ENCODE data around the gene DOK6. TPM values are rescaled to one million over a fixed set of nuclear protein-coding genes. Genes with fewer than 3 reads are reported as not detected.
A peak's percentile ranks its signal among the peaks of the same experiment; 100 is the strongest.
"Not testable (repeated sequence)": the region's sequence is repeated elsewhere in the genome, so short reads cannot be mapped to it uniquely, and the experiment has no call there.

Gene DOK6
- total RNA-seq, 1 donor from 2014 or later, result not detected

- no peak for DNase-seq (ENCODE audit: low read depth)
Measured at GRCh38 chr18:69790649-69791048, 390.0 kb downstream of the DOK6 start.

- no peak for DNase-seq (ENCODE audit: low read depth)
Measured at GRCh38 chr18:69795791-69796190, 395.1 kb downstream of the DOK6 start.

GRCh38 chr18:69804776-69805501 lies 404.3 kb downstream of the DOK6 start:
- no peak for DNase-seq (ENCODE audit: low read depth)

DNA sequence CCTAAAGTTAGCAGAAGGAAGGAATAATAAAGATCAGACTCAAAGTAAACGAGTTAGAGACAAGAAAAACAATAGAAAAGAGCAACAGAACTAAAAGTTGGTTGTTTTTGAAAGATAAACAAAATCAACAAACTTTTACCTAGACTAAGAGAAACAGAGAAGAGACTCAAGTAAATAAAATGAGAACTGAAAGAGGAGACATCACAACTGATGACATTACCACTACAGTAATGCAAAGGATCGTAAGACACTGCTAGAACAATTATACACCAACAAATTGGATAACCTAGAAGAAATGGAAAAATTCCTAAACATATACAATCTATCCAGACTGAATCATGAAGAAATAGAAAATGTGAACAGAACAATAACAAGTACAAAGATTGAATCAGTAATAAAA lies 407.7 kb downstream of the DOK6 start:
- DNase-seq (ENCODE audit: low read depth), result no peak

DNA sequence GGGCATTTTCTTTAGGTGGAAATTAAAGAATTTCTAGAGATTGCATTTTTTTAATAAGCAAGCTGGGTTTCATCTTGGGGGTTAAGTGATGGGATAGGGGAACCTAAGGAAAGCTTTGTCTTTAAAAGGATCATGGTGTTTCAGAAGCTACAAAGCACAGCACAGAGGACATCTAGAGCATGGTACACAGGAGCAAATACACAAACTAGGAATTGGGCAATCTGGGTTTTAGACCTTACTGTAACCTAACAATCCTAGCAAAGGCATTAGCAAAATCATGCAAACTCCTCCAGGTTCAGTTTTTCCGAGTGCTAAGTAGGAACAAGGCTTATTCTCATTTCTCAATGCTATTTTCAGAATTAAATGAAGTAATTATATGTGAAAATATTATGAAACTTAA lies 412.9 kb downstream of the DOK6 start:
- no peak for DNase-seq (ENCODE audit: low read depth)

GRCh38 chr18:69814861-69815385 lies 414.2 kb downstream of the DOK6 start:
- DNase-seq (ENCODE audit: low read depth), result no peak

- peak; percentile 74 for DNase-seq (ENCODE audit: low read depth)
Measured at GRCh38 chr18:69817335-69817940, 416.8 kb downstream of the DOK6 start.

DNA sequence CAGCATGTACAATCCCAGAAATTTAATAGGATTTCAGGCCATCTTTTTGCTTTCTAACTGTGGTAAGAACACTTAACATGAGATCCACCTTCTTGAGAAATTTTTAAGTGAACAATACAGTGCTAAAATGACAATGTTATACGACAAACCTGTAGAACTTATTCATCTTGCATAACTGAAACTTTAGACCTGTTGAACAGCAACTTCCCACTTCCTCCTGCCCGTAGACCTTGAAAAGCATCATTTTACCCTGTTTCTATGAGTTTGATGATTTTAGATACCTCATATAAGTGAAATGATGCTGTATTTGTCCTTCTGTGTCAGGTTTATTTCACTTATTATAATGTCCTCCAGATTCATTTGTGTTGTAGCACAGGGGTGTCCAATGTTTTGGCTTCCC lies 418.8 kb downstream of the DOK6 start:
- no peak for DNase-seq (ENCODE audit: low read depth)

DNA sequence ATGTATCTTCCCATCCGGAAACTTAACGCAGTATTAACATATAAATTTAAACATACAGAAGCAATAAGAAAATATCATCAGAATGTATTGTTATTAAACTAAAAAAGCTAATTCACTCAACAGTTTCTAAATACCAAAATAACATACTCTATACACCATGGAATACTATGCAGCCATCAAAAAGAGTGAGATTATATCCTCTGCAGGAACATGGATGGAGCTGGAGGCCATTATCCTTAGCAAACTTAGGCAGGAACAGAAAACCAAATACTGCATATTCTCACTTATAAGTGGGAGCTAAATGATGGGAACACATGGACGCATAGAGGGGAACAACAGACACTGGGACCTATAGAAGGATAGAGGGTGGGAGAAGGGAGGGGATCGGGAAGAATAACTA lies 419.9 kb downstream of the DOK6 start:
- no peak for DNase-seq (ENCODE audit: low read depth)

- DNase-seq (ENCODE audit: low read depth), result no peak
Measured at GRCh38 chr18:69830189-69830588, 429.5 kb downstream of the DOK6 start.

DNA sequence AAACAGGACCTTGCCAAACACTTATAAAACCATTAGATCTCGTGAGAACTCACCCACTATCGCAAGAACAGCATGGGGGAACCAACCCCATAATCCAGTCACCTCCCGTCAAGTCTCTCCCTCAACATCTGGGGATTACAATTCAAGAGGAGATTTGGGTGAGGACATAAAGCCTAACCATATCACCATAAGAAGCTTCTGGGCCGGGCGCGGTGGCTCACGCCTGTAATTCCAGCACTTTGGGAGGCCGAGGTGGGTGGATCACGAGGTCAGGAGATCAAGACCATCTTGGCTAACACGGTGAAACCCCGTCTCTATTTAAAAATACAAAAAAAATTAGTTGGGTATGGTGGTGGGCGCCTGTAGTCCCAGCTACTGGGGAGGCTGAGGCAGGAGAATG lies 434.3 kb downstream of the DOK6 start:
- DNase-seq (ENCODE audit: low read depth), result not testable (repeated sequence)

GRCh38 chr18:69838003-69838402 lies 437.3 kb downstream of the DOK6 start:
- DNase-seq (ENCODE audit: low read depth), result no peak

GRCh38 chr18:69838620-69839411 lies 438.1 kb downstream of the DOK6 start:
- DNase-seq (ENCODE audit: low read depth), result no peak

GRCh38 chr18:69839497-69839896 lies 438.8 kb downstream of the DOK6 start:
- no peak for DNase-seq (ENCODE audit: low read depth)

- DNase-seq (ENCODE audit: low read depth), result peak; percentile 45
Measured at GRCh38 chr18:69840001-69840400, 439.3 kb downstream of the DOK6 start.

DNA sequence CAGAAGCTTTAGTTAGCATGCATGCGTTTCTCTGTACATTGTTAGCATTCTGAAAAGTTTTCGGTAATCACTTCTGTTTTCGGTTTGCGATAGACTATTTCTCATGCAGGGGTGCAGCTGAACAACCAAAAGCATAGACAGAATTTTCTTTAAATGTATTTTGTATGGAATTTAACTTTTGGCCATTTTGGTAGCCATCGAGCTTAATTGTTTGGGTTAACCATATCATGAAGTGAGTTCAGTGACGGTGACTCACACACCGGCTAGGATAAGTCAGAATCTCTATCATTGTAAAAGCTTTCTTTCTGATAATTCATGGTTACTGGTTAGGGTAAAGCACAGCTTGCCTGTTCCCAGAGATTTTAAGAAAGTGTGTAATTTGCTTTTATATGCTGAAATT lies 439.8 kb downstream of the DOK6 start:
- no peak for DNase-seq (ENCODE audit: low read depth)

DNA sequence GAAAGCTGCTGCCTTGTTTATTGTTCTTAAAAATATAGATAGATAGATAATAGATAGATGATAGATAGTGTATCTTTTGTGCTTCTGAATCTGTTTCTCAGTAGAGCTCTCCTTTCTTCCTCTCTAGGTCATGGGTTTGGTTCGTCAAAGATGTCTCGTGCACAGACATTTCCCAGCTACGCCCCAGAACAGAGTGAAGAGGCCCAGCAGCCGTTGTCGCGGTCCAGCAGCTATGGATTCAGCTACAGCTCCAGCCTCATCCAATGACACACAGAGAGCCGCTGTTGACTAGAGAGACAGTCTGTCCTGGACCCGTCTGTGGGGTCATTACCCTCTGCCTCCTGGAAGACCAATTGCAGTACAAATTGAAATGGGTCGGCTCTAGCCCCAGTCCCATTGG lies 440.4 kb downstream of the DOK6 start:
- no peak for DNase-seq (ENCODE audit: low read depth)

GRCh38 chr18:69843015-69843414 lies 442.3 kb downstream of the DOK6 start:
- no peak for DNase-seq (ENCODE audit: low read depth)

- no peak for DNase-seq (ENCODE audit: low read depth)
Measured at GRCh38 chr18:69844656-69845055, 444.0 kb downstream of the DOK6 start.

GRCh38 chr18:69845593-69846506 lies 445.2 kb downstream of the DOK6 start:
- DNase-seq (ENCODE audit: low read depth), result peak; percentile 18

DNA sequence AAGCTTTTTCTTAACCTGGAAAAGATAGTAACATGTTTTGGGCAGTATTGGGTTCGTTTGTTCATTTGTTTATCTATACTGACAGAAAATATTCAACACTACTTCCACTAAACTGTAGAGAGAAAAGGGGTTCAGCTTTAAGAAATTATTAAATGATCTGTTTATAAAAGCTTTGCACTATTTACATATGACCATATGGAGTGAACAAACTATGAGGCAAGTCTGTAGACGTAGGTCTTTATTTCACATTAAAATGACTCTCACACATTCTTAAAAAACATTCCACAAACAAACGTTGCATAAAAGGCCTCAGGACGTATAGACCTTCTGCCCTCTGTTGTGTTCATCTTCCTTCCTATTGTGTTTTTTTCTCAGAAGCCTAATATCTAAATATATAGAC lies 452.4 kb downstream of the DOK6 start:
- no peak for DNase-seq (ENCODE audit: low read depth)

Measured in myocyte (in vitro differentiated cells).